ENCODE data around the gene CDK10.
"Not testable (repeated sequence)": the region's sequence is repeated elsewhere in the genome, so short reads cannot be mapped to it uniquely, and the experiment has no call there.

The CDK10 gene

GRCh38 chr16:89695086-89695874 lies 8.8 kb downstream of the CDK10 start:
- peaks cover 72% of the 10 kb centered on the region for H3K36me3 ChIP-seq
- H3K27ac ChIP-seq = peak overlapping the region; percentile 71
- TF ChIP-seq Cebpa-rat (IDR thresholded peaks at IDR 0.05) = no peak
- H4K20me1 ChIP-seq = peaks cover 59% of the 10 kb centered on the region
- no peak overlapping the region for H3K4me3 ChIP-seq
- peaks cover 79% of the 10 kb centered on the region for H3K4me1 ChIP-seq
- no peaks in the 10 kb centered on the region for H3K9me3 ChIP-seq
- H3K27me3 ChIP-seq = no peaks in the 10 kb centered on the region
- peak overlapping the region; percentile 57; the same call in 1 of the 2 replicates for H3K9ac ChIP-seq
- peak overlapping the region; percentile 86 for H3K4me2 ChIP-seq

GRCh38 chr16:89695875-89696669 lies 9.6 kb downstream of the CDK10 start:
- Histone ChIP-seq H3K36me3 (peaks cover 64% of the 10 kb centered on the region), H3K27ac (peak overlapping the region; percentile 71), H3K9ac (peak overlapping the region; percentile 57), H3K27me3 (no peaks in the 10 kb centered on the region), H4K20me1 (peaks cover 66% of the 10 kb centered on the region), H3K4me1 (peaks cover 86% of the 10 kb centered on the region), H3K4me3 (no peak overlapping the region), H3K4me2 (peak overlapping the region; percentile 86), H3K9me3 (no peaks in the 10 kb centered on the region)
- TF ChIP-seq Cebpa-rat (IDR thresholded peaks at IDR 0.05) = no peak

DNA sequence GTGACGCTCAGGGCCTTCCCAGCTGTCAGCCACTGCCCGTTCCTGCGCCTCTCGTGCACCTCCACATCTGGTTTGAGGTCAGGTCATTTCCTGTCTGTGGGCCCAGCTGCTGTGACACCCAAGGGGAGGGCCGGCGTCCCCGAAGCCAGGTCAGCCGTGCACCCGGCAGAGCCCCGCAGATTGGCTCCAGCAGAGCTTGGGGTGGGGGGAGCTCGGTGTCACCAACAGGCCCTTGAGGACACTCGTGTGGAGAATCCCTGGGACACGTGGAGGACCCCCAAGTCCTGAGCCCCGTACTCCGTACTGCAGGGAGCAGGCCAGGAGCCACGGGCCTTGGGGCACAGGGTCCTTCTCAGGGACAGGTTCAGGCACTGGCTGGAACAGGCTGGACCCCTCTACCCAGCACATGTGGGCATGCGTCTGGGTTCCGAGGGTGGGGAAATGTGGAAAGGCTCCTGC lies 10.2 kb downstream of the CDK10 start:
- peaks cover 66% of the 10 kb centered on the region for H4K20me1 ChIP-seq
- no peaks in the 10 kb centered on the region for H3K9me3 ChIP-seq
- TF ChIP-seq Cebpa-rat (IDR thresholded peaks at IDR 0.05) = no peak
- peak overlapping the region; percentile 86 for H3K4me2 ChIP-seq
- peaks cover 80% of the 10 kb centered on the region for H3K4me1 ChIP-seq
- no peaks in the 10 kb centered on the region for H3K27me3 ChIP-seq
- peaks cover 58% of the 10 kb centered on the region for H3K36me3 ChIP-seq
- no peak overlapping the region; the same call in 1 of the 2 replicates for H3K4me3 ChIP-seq
- peak overlapping the region; percentile 71 for H3K27ac ChIP-seq
- H3K9ac ChIP-seq = peak overlapping the region; percentile 57

GRCh38 chr16:89697161-89697615 lies 10.7 kb downstream of the CDK10 start:
- Histone ChIP-seq H3K4me3 (no peak overlapping the region; the same call in 1 of the 2 replicates), H4K20me1 (peaks cover 66% of the 10 kb centered on the region), H3K27me3 (no peaks in the 10 kb centered on the region), H3K36me3 (peaks cover 53% of the 10 kb centered on the region), H3K9me3 (no peaks in the 10 kb centered on the region), H3K9ac (peak overlapping the region; percentile 57; the same call in 1 of the 2 replicates), H3K27ac (peak overlapping the region; percentile 71), H3K4me1 (peaks cover 76% of the 10 kb centered on the region), H3K4me2 (peak overlapping the region; percentile 86)
- TF ChIP-seq Cebpa-rat (IDR thresholded peaks at IDR 0.05) = no peak

- H3K4me2 ChIP-seq = peak overlapping the region; percentile 86; the same call in 1 of the 2 replicates
- H3K27me3 ChIP-seq = no peaks in the 10 kb centered on the region
- no peak for TF ChIP-seq Cebpa-rat (IDR thresholded peaks at IDR 0.05)
- peak overlapping the region; percentile 71 for H3K27ac ChIP-seq
- peaks cover 66% of the 10 kb centered on the region for H4K20me1 ChIP-seq
- H3K4me3 ChIP-seq = no peak overlapping the region
- no peak overlapping the region for H3K9ac ChIP-seq
- H3K9me3 ChIP-seq = no peaks in the 10 kb centered on the region
- H3K4me1 ChIP-seq = peaks cover 74% of the 10 kb centered on the region
- H3K36me3 ChIP-seq = peaks cover 47% of the 10 kb centered on the region
Measured at GRCh38 chr16:89697616-89698331, 11.3 kb downstream of the CDK10 start.

DNA sequence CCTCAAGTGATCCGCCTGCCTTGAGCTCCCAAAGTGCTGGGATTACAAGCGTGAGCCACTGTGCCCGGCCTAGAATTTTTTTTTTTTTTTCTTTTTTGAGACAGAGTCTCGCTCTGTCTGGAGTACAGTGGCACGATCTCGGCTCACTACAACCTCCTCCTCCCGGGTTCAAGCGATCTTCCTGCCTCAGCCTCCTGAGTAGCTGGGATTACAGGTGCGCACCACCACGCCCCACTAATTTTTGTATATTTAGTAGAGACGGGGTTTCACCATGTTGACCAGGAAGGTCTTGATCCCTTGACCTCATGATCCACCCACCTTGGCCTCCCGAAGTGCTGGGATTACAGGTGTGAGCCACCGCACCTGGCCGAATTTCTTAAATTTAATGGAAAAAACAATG lies 12.2 kb downstream of the CDK10 start:
- not testable (repeated sequence) for H3K9me3 ChIP-seq, H3K4me2 ChIP-seq, H3K9ac ChIP-seq, H3K27me3 ChIP-seq, H3K4me3 ChIP-seq, H3K27ac ChIP-seq
- Histone ChIP-seq H3K36me3 (peaks cover 37% of the 10 kb centered on the region), H4K20me1 (peaks cover 66% of the 10 kb centered on the region), H3K4me1 (peaks cover 64% of the 10 kb centered on the region)

- not testable (repeated sequence) for H3K27me3 ChIP-seq, H3K27ac ChIP-seq, H3K9ac ChIP-seq, H3K9me3 ChIP-seq
- Histone ChIP-seq H4K20me1 (peaks cover 59% of the 10 kb centered on the region), H3K4me2 (peak overlapping the region; percentile 94), H3K4me1 (peaks cover 55% of the 10 kb centered on the region), H3K36me3 (peaks cover 28% of the 10 kb centered on the region), H3K4me3 (peak overlapping the region; percentile 78; the same call in 1 of the 2 replicates)
Measured at GRCh38 chr16:89699629-89700099, 13.2 kb downstream of the CDK10 start.

GRCh38 chr16:89700100-89700648 lies 13.7 kb downstream of the CDK10 start:
- peaks cover 56% of the 10 kb centered on the region for H4K20me1 ChIP-seq
- H3K4me3 ChIP-seq = peak overlapping the region; percentile 78
- H3K4me2 ChIP-seq = peak overlapping the region; percentile 94
- no peaks in the 10 kb centered on the region for H3K9me3 ChIP-seq
- H3K9ac ChIP-seq = peak overlapping the region; percentile 81
- H3K36me3 ChIP-seq = peaks cover 23% of the 10 kb centered on the region
- peak overlapping the region; percentile 73 for H3K27ac ChIP-seq
- no peak for TF ChIP-seq Cebpa-rat (IDR thresholded peaks at IDR 0.05)
- H3K27me3 ChIP-seq = no peaks in the 10 kb centered on the region
- H3K4me1 ChIP-seq = peaks cover 53% of the 10 kb centered on the region

All from BLaER1 (cell line).